Kasumi-1 (cell line): ENCODE data around the gene COQ2.
"Not testable (repeated sequence)": the region's sequence is repeated elsewhere in the genome, so short reads cannot be mapped to it uniquely, and the experiment has no call there.

Experiments used
- DNase-seq, 2 experiments: peaks; one replicate each; lab custom pipeline; 2025; lab: John Stamatoyannopoulos, UW

COQ2 gene

GRCh38 chr4:83285055-83285407 is 433 bp upstream of the COQ2 start:
- DNase-seq = peak; percentile 70 to 83

GRCh38 chr4:83283181-83283580 is 1.4 kb downstream of the COQ2 start:
- DNase-seq = no peak

GRCh38 chr4:83282049-83282535 is 2.5 kb downstream of the COQ2 start:
- peak; percentile 74 to 75 for DNase-seq

- DNase-seq = peak; percentile 57 to 68
Observed at GRCh38 chr4:83281307-83281706, 3.3 kb downstream of the COQ2 start.

- no peak for DNase-seq
Observed at GRCh38 chr4:83276299-83277040, 8.1 kb downstream of the COQ2 start.

GRCh38 chr4:83273926-83274325 is 10.7 kb downstream of the COQ2 start:
- DNase-seq = not testable (repeated sequence)

- DNase-seq = peak; percentile 64 to 74
Observed at GRCh38 chr4:83272900-83273299, 11.7 kb downstream of the COQ2 start.

GRCh38 chr4:83269256-83269655 is 15.3 kb downstream of the COQ2 start:
- no peak for DNase-seq

- DNase-seq = no peak
Observed at GRCh38 chr4:83268491-83268890, 16.1 kb downstream of the COQ2 start.

- no peak for DNase-seq
Observed at GRCh38 chr4:83267830-83268475, 16.6 kb downstream of the COQ2 start.

GRCh38 chr4:83267121-83267829 is 17.3 kb downstream of the COQ2 start:
- no peak for DNase-seq

GRCh38 chr4:83266689-83267088 is 17.9 kb downstream of the COQ2 start:
- DNase-seq = no peak

- no peak for DNase-seq
Observed at GRCh38 chr4:83263106-83263505, 21.5 kb downstream of the COQ2 start.

GRCh38 chr4:83262682-83263081 is 21.9 kb downstream of the COQ2 start:
- DNase-seq = no peak

GRCh38 chr4:83261307-83261706 is 23.3 kb downstream of the COQ2 start:
- DNase-seq = no peak

- DNase-seq = no peak
Observed at GRCh38 chr4:83259586-83259985, 25.0 kb downstream of the COQ2 start.

- no peak for DNase-seq
Observed at GRCh38 chr4:83258461-83258860, 26.1 kb downstream of the COQ2 start.

- no peak for DNase-seq
Observed at GRCh38 chr4:83257811-83258210, 26.8 kb downstream of the COQ2 start.

- DNase-seq = no peak
Observed at GRCh38 chr4:83255584-83255983, 29.0 kb downstream of the COQ2 start.

GRCh38 chr4:83252782-83253405 is 31.7 kb downstream of the COQ2 start:
- peak; percentile 90 to 93 for DNase-seq

- DNase-seq = no peak
Observed at GRCh38 chr4:83251447-83251830, 33.2 kb downstream of the COQ2 start.

- no peak for DNase-seq
Observed at GRCh38 chr4:83250687-83251446, 33.7 kb downstream of the COQ2 start.
